NCI-H2029 treated with DMSO at 0.1 percent for 48 hours (cell line): ENCODE data around the gene CTRB1.

Source experiments
- DNase-seq: peaks from one replicate; lab custom pipeline; 2025; lab: John Stamatoyannopoulos, UW

The CTRB1 gene

DNA sequence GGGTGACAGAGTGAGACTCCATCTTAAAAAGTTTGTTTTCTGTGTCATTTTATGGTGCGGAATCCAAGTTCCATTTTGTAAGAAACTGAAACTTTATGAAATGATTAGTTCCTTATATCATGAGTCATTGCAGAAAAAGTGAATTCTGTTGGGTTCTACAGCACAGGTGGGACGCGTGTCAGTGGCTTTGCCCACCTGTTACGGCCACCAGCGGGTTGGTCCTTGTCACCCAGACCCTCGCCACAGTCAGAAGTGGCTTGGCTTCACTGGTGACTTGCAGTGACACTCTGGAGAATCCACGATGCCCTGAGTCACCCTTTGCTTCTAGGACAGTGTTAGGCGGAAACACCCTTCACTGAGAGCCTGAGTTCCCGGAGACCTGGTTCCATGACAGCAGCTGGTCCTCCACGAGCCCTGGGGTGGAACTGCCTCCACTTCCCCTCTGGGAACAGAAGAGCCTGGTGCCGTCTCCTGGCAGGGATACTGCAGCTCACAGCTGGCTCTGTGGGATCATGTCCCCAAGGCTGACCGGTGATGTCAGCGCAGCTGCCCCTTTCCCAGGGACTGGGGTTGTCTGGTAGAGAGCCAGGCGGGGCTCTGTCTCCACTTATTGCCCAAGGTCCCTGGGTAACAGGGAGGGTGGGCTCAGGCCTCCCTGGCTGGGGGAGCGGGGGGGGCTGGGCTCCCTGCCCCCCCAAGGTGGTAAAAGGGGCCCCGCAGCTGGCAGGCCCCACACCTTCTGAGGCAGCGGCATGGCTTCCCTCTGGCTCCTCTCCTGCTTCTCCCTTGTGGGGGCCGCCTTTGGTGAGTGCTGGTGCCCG is at the start of gene CTRB1:
TSS of gene CTRB1 (plus strand) at position 733 of the 821 bp plus-strand sequence. CDS start at position 753, 20 bp downstream.
- DNase-seq = no peak

DNA sequence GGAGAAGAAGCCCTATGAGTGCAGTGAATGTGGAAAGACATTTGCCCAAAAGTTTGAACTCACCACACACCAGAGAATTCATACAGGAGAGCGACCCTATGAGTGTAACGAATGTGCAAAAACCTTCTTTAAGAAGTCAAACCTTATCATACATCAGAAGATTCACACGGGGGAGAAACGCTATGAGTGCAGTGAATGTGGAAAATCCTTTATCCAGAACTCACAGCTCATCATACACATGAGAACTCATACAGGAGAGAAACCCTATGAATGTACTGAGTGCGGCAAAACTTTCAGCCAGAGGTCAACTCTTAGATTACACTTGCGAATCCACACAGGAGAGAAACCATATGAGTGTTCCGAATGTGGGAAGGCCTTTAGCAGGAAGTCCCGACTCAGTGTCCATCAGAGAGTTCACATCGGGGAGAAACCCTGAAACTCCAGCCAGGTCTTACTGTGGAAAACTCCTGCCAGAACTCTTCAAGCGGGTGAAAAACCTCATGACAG is 48.8 kb upstream of the CTRB1 start:
- DNase-seq = no peak

DNA sequence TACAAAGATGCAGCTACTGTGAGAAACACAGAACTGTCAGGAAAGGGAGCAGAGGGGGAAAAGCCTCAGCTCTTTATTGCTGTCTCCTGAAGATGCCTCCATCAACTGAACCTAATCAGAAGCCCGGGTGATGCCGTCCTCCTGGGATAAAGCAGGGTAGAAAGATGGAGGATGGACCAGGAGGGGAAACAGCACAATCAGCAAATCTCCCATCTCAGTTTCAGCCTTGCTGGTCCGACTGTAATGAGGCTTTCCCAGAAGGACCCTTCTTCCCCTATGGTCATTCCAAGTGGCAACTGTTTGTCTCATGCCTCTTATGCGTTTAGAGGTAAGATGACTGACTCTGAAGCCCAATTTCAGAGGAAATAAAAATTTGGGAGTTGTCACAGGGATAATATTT is 46.2 kb upstream of the CTRB1 start:
- DNase-seq = no peak

DNA sequence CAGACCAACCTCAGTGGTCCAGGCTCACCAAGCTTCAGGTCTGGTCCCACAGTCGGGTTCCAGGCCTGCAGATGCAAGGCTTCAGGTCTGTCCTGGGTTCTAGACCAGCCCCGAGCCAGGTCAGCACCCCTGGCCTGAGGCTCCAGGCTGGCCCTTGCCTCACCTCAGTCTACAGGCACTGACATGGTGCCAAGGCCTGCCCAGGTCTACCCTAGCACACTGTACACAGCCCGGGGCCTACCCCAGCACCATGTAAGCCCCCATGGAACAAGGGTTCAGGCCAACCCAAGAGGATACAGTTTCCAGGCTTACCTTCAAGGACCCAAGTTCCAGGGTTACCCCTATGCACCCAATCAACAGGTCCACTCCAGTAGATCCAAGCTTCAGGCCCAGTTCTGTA is 43.7 kb upstream of the CTRB1 start:
- DNase-seq = no peak

DNA sequence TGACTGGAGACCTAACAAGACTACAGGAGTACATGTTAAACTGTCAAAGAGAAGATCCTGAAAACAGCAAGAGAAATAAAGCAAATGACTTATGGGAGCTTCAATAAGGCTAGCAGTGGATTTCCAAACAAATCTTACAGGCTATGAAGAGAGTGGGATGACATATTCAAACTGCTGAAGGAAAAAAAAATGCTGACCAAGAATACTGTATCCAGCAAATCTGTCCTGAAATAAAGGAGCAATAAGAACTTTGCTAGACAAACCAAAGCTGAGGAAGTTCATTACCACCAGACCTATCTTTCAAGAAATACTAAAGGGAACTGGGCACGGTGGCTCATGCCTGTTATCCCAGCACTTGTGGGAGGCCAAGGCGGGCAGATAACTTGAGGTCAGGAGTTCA is 41.9 kb upstream of the CTRB1 start:
- DNase-seq = no peak

GRCh38 chr16:75179208-75179607 is 39.6 kb upstream of the CTRB1 start:
- DNase-seq = no peak

DNA sequence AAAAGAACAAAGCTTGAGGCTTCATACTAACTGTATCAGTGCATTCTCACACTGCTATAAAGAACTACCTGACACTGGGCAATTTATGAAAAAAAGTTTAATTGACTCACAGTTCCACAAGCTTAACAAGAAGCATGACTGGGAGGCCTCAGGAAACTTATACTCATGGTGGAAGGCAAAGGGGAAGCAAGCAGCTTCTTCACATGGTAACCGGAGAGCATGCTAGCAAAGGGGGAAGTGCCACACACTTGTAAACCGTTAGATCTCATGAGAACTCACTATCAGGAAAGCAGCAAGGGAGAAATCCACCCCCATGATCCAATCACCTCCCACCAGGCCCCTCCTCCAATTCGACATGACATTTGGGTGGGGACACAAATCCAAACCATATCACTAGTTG is 37.2 kb upstream of the CTRB1 start:
- DNase-seq = no peak

GRCh38 chr16:75188832-75189477 is 29.8 kb upstream of the CTRB1 start:
- no peak for DNase-seq

DNA sequence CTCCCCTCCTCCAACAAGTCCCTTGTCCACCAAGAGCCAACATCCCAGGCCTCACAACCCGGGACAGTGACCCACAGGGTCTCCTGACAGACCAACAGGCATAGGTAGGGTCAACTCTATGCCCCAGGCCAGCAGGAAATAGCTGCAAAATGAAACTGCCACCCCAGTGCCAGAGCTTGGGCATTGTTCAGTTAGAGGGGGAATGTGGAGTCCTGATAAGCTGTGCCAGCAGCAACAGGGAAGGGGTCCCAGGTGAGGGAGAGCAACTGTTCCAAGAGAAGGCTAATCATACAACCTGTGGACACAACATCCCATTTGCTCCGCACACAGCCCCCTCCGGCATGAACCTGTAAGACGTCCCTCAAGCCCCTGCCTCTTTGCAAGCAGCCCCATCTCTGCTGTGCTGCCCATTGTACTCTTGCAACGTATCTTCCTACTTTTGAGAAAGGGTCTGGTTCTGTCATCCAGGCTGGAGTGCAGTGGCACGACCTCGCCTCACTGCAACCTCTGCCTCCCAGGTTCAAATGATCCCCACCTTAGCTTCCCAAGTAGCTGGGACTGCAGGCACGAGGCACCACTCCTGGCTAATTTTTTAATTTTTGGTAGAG is 29.0 kb upstream of the CTRB1 start:
- no peak for DNase-seq

GRCh38 chr16:75192606-75193264 is 26.1 kb upstream of the CTRB1 start:
- no peak for DNase-seq

- no peak for DNase-seq
These were observed 25.5 kb upstream of the CTRB1 start for GRCh38 chr16:75193265-75193650.

GRCh38 chr16:75193730-75194444 is 24.9 kb upstream of the CTRB1 start:
- DNase-seq = no peak

DNA sequence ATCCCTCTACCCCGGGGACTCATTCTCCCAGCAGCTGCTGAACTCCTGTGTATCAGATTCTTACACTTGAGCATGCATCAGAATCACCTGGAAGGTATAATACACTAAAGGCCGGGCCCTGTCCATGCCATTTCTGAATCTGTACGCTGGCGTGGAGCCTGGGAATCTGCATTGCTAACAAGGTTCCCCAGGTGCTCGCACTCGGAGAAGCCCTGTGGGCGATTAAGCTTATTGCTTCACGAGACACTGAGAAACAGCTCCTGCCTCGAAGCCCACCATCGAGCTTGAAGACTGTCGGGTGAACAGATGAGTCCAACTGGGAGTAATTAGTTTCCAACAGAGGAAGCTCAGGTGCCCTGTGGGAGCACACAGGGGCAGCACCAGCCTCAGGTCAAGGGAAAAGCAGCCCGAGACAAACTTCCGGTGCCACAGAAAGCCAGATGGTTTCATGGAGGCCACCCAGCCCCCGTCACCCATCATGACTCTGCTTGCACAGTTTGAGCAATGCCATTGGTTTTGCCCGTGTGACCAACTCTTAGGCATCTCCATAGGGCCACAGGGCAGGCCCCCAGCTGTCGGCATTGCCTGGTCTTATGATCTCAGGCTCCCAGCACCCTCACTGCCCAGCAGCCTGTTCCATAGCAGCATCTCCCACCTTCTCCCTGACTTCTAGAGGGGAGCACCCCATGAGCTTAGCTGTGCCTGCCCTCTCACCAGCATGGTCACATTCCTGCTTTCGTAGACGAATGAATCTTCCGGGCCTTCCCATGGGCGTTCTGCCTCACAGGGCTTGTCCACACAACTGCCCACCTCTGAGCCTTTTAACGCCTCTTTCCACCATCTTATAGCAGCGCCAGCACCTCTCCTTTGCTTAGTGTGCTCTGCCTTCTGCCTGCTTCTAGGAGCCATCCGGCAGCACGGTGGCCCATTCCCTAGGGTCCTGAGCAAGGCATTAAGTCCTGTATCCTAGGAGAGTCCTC is 22.7 kb upstream of the CTRB1 start:
- no peak for DNase-seq

DNA sequence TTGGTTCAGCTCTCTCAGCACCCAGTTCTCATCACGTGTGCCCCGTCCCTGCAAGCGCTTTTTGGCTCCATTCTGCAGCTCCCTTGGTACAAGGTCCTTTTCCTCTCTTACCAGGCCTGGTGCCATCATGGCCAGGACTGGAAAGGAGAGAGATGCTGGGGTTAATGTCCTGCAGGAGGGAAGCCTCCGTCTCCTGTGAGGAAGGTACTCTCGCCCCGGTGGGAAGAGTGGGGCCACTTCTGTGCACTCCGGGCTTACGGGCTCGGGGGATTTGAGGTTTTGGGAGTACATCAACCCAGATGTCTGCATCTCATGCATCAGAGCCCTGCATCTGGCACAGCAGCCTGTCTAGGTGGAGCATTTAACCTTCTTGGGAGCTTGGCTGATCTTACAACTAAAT is 22.0 kb upstream of the CTRB1 start:
- no peak for DNase-seq

GRCh38 chr16:75197522-75198134 is 21.2 kb upstream of the CTRB1 start:
- DNase-seq = no peak

- no peak for DNase-seq
These were observed 20.6 kb upstream of the CTRB1 start for GRCh38 chr16:75198135-75198600.

DNA sequence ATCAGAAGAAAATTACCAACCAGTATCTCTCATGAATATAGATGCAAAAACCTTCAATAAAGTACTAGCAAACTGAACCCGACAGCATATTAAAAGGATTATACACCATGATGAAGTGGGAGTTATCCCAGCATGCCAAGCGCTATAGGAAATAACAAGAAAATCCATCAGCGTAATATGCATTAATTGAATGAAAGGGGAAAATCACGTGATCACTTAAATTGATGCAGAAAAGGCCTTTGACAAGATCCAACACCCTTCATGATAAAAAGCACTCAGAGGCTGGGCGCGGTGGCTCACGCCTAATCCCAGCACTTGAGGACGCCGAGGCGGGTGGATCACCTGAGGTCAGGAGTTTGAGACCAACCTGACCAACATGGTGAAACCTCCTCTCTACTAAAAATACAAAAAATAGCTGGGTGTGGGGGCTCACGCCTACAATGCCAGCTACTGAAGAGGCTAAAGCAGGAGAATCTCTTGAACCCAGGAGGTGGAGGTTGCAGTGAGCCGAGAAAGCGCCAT is 16.7 kb upstream of the CTRB1 start:
- DNase-seq = no peak

DNA sequence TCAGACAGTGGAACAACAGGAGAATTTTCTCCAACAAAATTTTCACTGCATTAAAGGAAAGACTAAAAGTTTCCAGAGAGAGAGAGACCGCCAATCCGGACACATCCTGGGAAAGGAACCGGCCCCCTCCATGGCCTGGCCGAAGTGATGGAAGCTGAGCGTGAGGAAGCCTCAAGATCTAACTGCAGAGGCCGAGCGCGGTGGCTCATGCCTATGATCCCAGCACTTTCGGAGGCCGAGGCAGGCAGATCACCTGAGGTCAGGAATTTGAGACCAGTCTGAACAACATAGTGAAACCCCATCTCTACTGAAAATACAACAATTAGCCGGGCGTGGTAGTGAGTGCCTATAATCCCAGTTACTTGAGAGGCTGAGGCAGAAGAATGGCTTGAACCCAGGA is 15.7 kb upstream of the CTRB1 start:
- no peak for DNase-seq

GRCh38 chr16:75203667-75204409 is 14.9 kb upstream of the CTRB1 start:
- DNase-seq = no peak
